Stomach (tissue), 4 donors: ENCODE results near the gene ZNF614.
"Not testable (repeated sequence)": the region's sequence is repeated elsewhere in the genome, so short reads cannot be mapped to it uniquely, and the experiment has no call there.

Experiments used
- EP300 ChIP-seq: sonication (generic); formaldehyde crosslinking; IDR thresholded peaks from one replicate; pipeline ENCODE4 v1.6.1; 2017; ENCODE audit warnings: antibody characterized with exemption
- POLR2AphosphoS5 ChIP-seq, 3 donors: sonication (generic); formaldehyde crosslinking; IDR thresholded peaks; one replicate each; pipeline ENCODE4 v1.6.1; 2016; ENCODE audit warnings: antibody characterized with exemption in 3 of 3

- TF ChIP-seq EP300; POLR2AphosphoS5 (IDR thresholded peaks at IDR 0.05): not testable (repeated sequence)
Observed at GRCh38 chr19:52051736-52052135, 23.6 kb upstream of the ZNF614 start.
